Type B pancreatic cell (in vitro differentiated cells): ENCODE data around the gene COL23A1. TPM values are rescaled to one million over a fixed set of nuclear protein-coding genes. Genes with fewer than 3 reads are reported as not detected.

Source experiments
- DNase-seq: peaks from one replicate; pipeline ENCODE4 v3.0.0; 2021; ENCODE audit warnings: mixed read lengths; ENCODE audit not compliant: unreplicated experiment; ENCODE audit errors: extremely low spot score
- H3K27ac Mint-ChIP-seq: 2 replicates; pipeline ENCODE4 v1.8.0; 2021; ENCODE audit warnings: mild to moderate bottlenecking, mixed read lengths
- H3K27me3 Mint-ChIP-seq: 2 replicates; pipeline ENCODE4 v1.8.0; 2021; ENCODE audit warnings: mixed read lengths
- H3K36me3 Mint-ChIP-seq: 2 replicates; pipeline ENCODE4 v1.8.0; 2021; ENCODE audit warnings: mixed read lengths
- H3K4me1 Mint-ChIP-seq: one replicate; pipeline ENCODE4 v1.8.0; 2021; ENCODE audit warnings: mixed read lengths; ENCODE audit not compliant: unreplicated experiment
- H3K4me3 Mint-ChIP-seq: 2 replicates; pipeline ENCODE4 v1.8.0; 2021; ENCODE audit warnings: mild to moderate bottlenecking, mixed read lengths
- H3K9me3 Mint-ChIP-seq: 2 replicates; pipeline ENCODE4 v1.8.0; 2021; ENCODE audit warnings: mixed read lengths
- CTCF ChIP-seq: fragments of 200-600 bp; sonication (generic); conservative IDR thresholded peaks from 2 replicates; pipeline ENCODE4 v1.5.0; 2021; ENCODE audit warnings: antibody characterized with exemption, mild to moderate bottlenecking
- total RNA-seq: library from RNA; stranded (reverse); gene quantifications from 2 replicates; pipeline ENCODE4 v1.2.1, GENCODE V29; 2021; ENCODE audit warnings: low replicate concordance

COL23A1 gene
- total RNA-seq, 1 donor from 2014 or later, result 15.5 TPM

DNA sequence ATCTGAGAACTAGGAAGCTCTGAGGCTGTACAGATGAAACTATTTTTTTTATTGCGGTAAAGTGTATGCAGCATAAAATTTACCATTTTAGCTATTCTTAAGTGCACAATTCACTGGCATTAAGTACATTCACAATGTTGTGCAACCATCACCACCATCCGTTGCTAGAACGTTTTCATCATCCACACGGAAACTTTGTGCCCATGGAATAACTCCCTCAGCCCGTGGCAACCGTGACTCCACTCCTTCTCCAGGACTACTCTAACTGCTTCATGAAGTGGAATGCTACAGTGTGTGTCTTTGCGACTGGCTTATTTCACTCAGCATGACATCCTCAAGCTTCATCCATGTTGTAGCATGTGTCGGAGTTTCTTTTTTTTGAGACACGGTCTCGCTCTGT lies 57.1 kb downstream of the COL23A1 start:
- Mint-ChIP-seq H3K9me3 (no peaks in the 10 kb centered on the region), H3K36me3 (no peaks in the 10 kb centered on the region), H3K27ac (no peak overlapping the region), H3K4me1 (peaks cover 13% of the 10 kb centered on the region), H3K4me3 (no peak overlapping the region), H3K27me3 (no peaks in the 10 kb centered on the region)
- no peak for DNase-seq
- no peak for TF ChIP-seq CTCF

DNA sequence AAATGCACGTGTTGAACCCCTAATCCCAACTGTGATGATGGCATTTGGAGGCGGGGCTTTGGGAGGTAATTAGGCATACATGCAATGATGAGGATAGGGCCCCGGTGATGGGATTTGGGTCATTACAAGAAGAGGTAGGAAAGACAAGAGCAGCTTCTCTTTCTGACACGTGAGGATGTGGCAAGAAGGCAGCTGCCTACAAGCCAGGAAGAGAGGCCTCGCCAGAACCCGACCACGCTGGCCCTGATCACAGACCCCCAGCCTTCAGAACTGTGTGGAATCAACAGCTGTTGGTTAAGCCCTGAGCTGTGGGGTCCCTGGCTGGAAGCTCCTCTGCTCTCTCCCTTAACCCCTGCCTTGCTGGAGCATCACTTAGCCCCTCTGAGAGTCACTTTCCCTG lies 57.5 kb downstream of the COL23A1 start:
- Mint-ChIP-seq H3K9me3 (no peaks in the 10 kb centered on the region), H3K27me3 (no peaks in the 10 kb centered on the region), H3K4me1 (peaks cover 11% of the 10 kb centered on the region), H3K36me3 (no peaks in the 10 kb centered on the region), H3K4me3 (no peak overlapping the region), H3K27ac (no peak overlapping the region)
- TF ChIP-seq CTCF, result no peak
- no peak for DNase-seq

GRCh38 chr5:178532236-178532635 lies 58.0 kb downstream of the COL23A1 start:
- no peak for TF ChIP-seq CTCF
- no peak for DNase-seq
- Mint-ChIP-seq H3K9me3 (no peaks in the 10 kb centered on the region), H3K27me3 (no peaks in the 10 kb centered on the region), H3K4me1 (peaks cover 11% of the 10 kb centered on the region), H3K4me3 (no peak overlapping the region), H3K27ac (no peak overlapping the region), H3K36me3 (no peaks in the 10 kb centered on the region)

DNA sequence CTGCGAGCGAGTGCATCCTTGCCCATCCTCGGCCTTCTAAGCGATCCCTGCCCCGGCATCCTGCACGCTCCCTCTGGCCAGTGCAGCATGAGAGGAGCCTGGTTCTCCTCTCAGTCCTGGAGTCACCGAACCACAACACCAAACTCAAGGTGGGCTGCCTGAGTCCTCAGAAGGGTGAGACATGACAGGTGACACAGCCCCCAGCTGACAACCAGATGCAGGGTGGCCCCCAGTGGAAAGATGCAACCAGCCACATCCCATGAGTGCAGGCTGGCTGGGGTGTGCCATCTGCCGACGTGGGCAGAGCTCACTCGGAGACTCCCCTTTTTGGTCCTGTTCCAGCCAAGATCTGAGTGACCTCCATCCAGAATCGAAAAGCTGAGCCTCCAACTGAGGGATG lies 58.4 kb downstream of the COL23A1 start:
- Mint-ChIP-seq H3K4me1 (peaks cover 12% of the 10 kb centered on the region), H3K9me3 (no peaks in the 10 kb centered on the region), H3K36me3 (no peaks in the 10 kb centered on the region), H3K27ac (no peak overlapping the region), H3K27me3 (no peaks in the 10 kb centered on the region), H3K4me3 (no peak overlapping the region)
- no peak for DNase-seq
- TF ChIP-seq CTCF, result no peak

DNA sequence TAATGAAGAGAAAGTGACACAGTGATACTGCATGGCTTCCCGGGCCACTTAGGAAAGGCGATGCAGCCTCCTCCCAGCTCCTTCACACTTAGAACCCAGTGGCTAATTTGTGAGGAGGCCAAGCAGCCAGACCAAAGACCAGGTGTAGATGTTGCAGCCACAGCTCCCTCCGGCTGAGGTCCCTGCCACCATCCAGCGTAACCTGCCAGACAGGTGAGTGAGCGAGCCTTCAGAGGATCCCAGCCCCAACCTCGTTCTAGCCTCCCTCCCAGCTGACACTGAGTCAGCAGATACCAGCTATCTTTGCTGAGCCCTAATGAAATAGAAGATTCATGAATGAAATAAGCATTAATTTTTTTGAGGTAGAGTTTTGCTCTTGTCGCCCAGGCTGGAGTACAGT lies 59.7 kb downstream of the COL23A1 start:
- no peak for TF ChIP-seq CTCF
- Mint-ChIP-seq H3K4me3 (no peak overlapping the region), H3K27ac (no peak overlapping the region), H3K27me3 (no peaks in the 10 kb centered on the region), H3K4me1 (peaks cover 19% of the 10 kb centered on the region), H3K9me3 (no peaks in the 10 kb centered on the region), H3K36me3 (no peaks in the 10 kb centered on the region)
- DNase-seq, result no peak

DNA sequence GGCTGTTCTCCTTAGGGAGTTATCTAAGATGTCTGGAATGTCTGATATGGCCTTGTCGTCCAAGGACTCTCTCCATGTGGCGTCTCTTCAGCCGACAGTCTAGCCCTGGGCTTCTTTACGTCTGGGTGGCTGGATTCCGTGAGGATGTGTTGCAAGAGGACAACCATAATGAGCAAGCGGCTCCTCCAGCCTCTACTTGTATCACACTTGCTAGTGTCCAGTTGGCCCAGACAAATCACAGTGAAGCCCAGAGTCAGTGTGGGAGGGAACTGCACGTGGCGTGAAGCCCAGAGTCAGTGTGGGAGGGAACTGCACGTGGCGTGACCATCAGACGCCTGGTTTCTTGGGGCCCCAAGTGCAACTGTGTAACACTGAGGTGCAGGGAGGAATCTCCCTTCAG lies 61.1 kb downstream of the COL23A1 start:
- no peak for TF ChIP-seq CTCF
- H3K36me3 Mint-ChIP-seq, result no peaks in the 10 kb centered on the region

More for the DNA sequence above, 61.1 kb downstream of the COL23A1 start:
- H3K4me1 Mint-ChIP-seq, result peaks cover 19% of the 10 kb centered on the region
- H3K4me3 Mint-ChIP-seq, result no peak overlapping the region
- no peak overlapping the region for H3K27ac Mint-ChIP-seq
- no peaks in the 10 kb centered on the region for H3K27me3 Mint-ChIP-seq
- H3K9me3 Mint-ChIP-seq, result no peaks in the 10 kb centered on the region
- no peak for DNase-seq
